Smooth muscle cell (in vitro differentiated cells): ENCODE measurements around the gene SEMA5A. TPM values are rescaled to one million over a fixed set of nuclear protein-coding genes. Genes with fewer than 3 reads are reported as not detected.

Source experiments
- DNase-seq: peaks from one replicate; lab custom pipeline; 2025; ENCODE audit not compliant: unreplicated experiment; lab: John Stamatoyannopoulos, UW
- H2AFZ ChIP-seq: fragments of 200-600 bp; sonication (generic); 2 replicates; pipeline ENCODE4 v1.6.0; 2016; ENCODE audit warnings: antibody characterized with exemption, low read depth, mild to moderate bottlenecking
- H3F3A ChIP-seq: fragments of 200-600 bp; sonication (generic); 2 replicates; pipeline ENCODE4 v1.6.0; 2017; ENCODE audit warnings: antibody characterized with exemption, low read depth
- H3K27ac ChIP-seq: fragments of 200-600 bp; sonication (generic); 2 replicates; pipeline ENCODE4 v1.5.1; 2016; ENCODE audit warnings: low read depth, mild to moderate bottlenecking
- H3K27me3 ChIP-seq: fragments of 200-600 bp; sonication (generic); 2 replicates; pipeline ENCODE4 v1.6.1; 2016; ENCODE audit warnings: low read depth, mild to moderate bottlenecking
- H3K36me3 ChIP-seq: fragments of 200-600 bp; sonication (generic); 2 replicates; pipeline ENCODE4 v1.5.1; 2016; ENCODE audit warnings: low read depth
- H3K4me1 ChIP-seq: fragments of 200-600 bp; sonication (generic); 2 replicates; pipeline ENCODE4 v1.5.1; 2016; ENCODE audit warnings: low read depth
- H3K4me2 ChIP-seq: fragments of 200-600 bp; sonication (generic); 2 replicates; pipeline ENCODE4 v1.6.0; 2016; ENCODE audit warnings: mild to moderate bottlenecking
- H3K4me3 ChIP-seq: fragments of 200-600 bp; sonication (generic); 2 replicates; pipeline ENCODE4 v1.5.1; 2016; ENCODE audit warnings: mild to moderate bottlenecking
- H3K79me2 ChIP-seq: fragments of 200-600 bp; sonication (generic); 2 replicates; pipeline ENCODE4 v1.6.0; 2016; ENCODE audit warnings: low read depth, mild to moderate bottlenecking
- H3K9ac ChIP-seq: fragments of 200-600 bp; sonication (generic); 2 replicates; pipeline ENCODE4 v1.6.0; 2016; ENCODE audit warnings: low read depth
- H3K9me3 ChIP-seq: fragments of 200-600 bp; sonication (generic); replicated peaks from 2 replicates; pipeline ENCODE4 v1.5.1; 2016; ENCODE audit warnings: low read depth
- H4K20me1 ChIP-seq: fragments of 200-600 bp; sonication (generic); 2 replicates; pipeline ENCODE4 v1.6.0; 2016; ENCODE audit warnings: low read depth
- CTCF ChIP-seq: fragments of 200-600 bp; sonication (generic); IDR thresholded peaks from 2 replicates; pipeline ENCODE4 v1.5.1; 2017; ENCODE audit warnings: borderline replicate concordance, mild to moderate bottlenecking, antibody characterized with exemption; ENCODE audit not compliant: insufficient read depth, poor library complexity, severe bottlenecking
- WGBS: methylation state at CpG from one replicate; pipeline ENCODE4 v1.1.7; 2016; ENCODE audit warnings: low lambda C conversion rate; 5-methylcytosine and 5-hydroxymethylcytosine counted together
- polyA plus RNA-seq: library from polyadenylated mRNA; unstranded; fragments of >200 nt; fragmentation: Nextera tagmentation; extraction: Ambion mirVana; gene quantifications from 2 replicates; pipeline ENCODE4 v1.2.1, GENCODE V29; 2016
- total RNA-seq: library from RNA; depleted of rRNA; stranded (reverse); fragments of >200 nt; gene quantifications from 2 replicates; pipeline ENCODE4 v1.2.3, GENCODE V29; 2014

Gene SEMA5A
- total and polyA plus RNA-seq, 2 experiments from 2014 or later, result 21.6 to 65.1 TPM

GRCh38 chr5:9126490-9126889 is 419.4 kb downstream of the SEMA5A start:
- Histone ChIP-seq H3K9ac (no peak overlapping the region), H3K9me3 (no peaks in the 10 kb centered on the region), H3K4me1 (no peaks in the 10 kb centered on the region), H2AFZ (no peak overlapping the region), H3K4me3 (no peak overlapping the region), H3F3A (no peaks in the 10 kb centered on the region), H3K27ac (no peak overlapping the region), H3K4me2 (no peak overlapping the region), H3K79me2 (no peaks in the 10 kb centered on the region), H3K27me3 (no peaks in the 10 kb centered on the region), H4K20me1 (no peaks in the 10 kb centered on the region), H3K36me3 (peaks cover 2% of the 10 kb centered on the region)
- TF ChIP-seq CTCF, result no peak
- 83% methylated on average over 2 of the region's 2 CpGs for WGBS
- no peak for DNase-seq

DNA sequence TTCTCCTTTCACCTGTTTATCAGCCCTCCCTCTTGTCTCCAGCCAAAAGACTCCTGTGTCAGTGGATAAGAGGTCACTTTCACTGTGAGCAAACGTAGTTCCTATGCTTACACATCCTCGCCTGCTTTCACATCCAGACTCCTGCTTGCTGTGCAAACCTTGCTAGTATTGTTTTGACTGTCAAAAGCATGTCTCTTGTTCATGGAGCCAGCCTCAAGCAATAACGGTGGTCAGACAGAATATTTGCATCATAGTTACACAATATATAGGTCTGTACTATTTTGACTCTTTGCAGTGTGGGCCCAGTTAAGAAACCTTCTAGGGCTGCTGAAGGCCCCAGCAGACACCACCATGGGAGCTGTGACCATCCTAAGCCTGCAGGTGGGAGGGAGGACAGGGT is 420.0 kb downstream of the SEMA5A start:
- no peak for TF ChIP-seq CTCF
- Histone ChIP-seq H3F3A (no peaks in the 10 kb centered on the region), H3K4me3 (no peak overlapping the region), H3K27me3 (no peaks in the 10 kb centered on the region), H3K27ac (no peak overlapping the region), H3K9me3 (no peaks in the 10 kb centered on the region), H4K20me1 (no peaks in the 10 kb centered on the region), H3K4me2 (no peak overlapping the region), H3K36me3 (peaks cover 6% of the 10 kb centered on the region), H3K4me1 (no peaks in the 10 kb centered on the region), H3K9ac (no peak overlapping the region), H2AFZ (no peak overlapping the region), H3K79me2 (no peaks in the 10 kb centered on the region)
- 90% methylated on average over 3 of the region's 3 CpGs for WGBS
- DNase-seq, result no peak

- no peak for DNase-seq
- H3K27ac ChIP-seq, result no peak overlapping the region
- H3K9me3 ChIP-seq, result no peaks in the 10 kb centered on the region
- no peaks in the 10 kb centered on the region for H3F3A ChIP-seq
- no peaks in the 10 kb centered on the region for H3K4me1 ChIP-seq
- no peak overlapping the region for H3K4me2 ChIP-seq
- H3K27me3 ChIP-seq, result no peaks in the 10 kb centered on the region
- H3K79me2 ChIP-seq, result no peaks in the 10 kb centered on the region
- peaks cover 6% of the 10 kb centered on the region for H3K36me3 ChIP-seq
- no peak for TF ChIP-seq CTCF
- no peaks in the 10 kb centered on the region for H4K20me1 ChIP-seq
- no peak overlapping the region for H3K9ac ChIP-seq
- WGBS, result 97% methylated on average over 6 of the region's 6 CpGs
- no peak overlapping the region for H3K4me3 ChIP-seq
- H2AFZ ChIP-seq, result no peak overlapping the region
Measured at GRCh38 chr5:9124838-9125237, 421.0 kb downstream of the SEMA5A start.

GRCh38 chr5:9124071-9124470 is 421.8 kb downstream of the SEMA5A start:
- WGBS, result 77% methylated on average over 3 of the region's 3 CpGs
- no peak overlapping the region for H3K4me2 ChIP-seq
- no peak overlapping the region for H2AFZ ChIP-seq
- no peak for DNase-seq
- no peak overlapping the region for H3K9ac ChIP-seq
- peaks cover 6% of the 10 kb centered on the region for H3K36me3 ChIP-seq
- H3K4me3 ChIP-seq, result no peak overlapping the region
- H3K9me3 ChIP-seq, result no peaks in the 10 kb centered on the region
- no peaks in the 10 kb centered on the region for H4K20me1 ChIP-seq
- no peaks in the 10 kb centered on the region for H3K4me1 ChIP-seq
- H3F3A ChIP-seq, result no peaks in the 10 kb centered on the region
- H3K27me3 ChIP-seq, result no peaks in the 10 kb centered on the region
- no peak overlapping the region for H3K27ac ChIP-seq
- H3K79me2 ChIP-seq, result no peaks in the 10 kb centered on the region
- no peak for TF ChIP-seq CTCF
